ENCODE results near the gene ROCK1.

ROCK1 gene

DNA sequence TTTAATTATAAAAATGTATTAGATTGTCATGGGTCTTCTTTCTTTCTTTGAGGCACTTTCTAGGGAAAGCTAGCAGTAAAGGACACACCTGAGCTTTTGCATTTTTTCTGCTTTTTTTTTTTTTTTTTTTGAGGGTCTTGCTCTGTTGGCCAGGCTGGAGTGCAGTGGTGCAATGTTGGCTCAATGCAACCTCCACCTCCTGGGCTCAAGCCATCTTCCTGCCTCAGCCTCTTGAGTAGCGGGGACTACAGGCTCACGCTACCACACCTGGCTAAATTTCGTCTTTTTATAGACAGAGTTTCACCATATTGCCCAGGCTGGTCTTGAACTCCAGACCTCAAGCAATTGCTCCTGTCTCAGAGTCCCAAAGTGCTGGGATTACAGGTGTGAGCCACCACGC, 40.5 kb downstream of the ROCK1 start:
- Mint-ChIP-seq H3K4me1 (no peaks in the 10 kb centered on the region), H3K27ac (no peak overlapping the region), H3K9me3 (no peaks in the 10 kb centered on the region), H3K27me3 (ENCODE audit: low read depth, poor library complexity) (no peaks in the 10 kb centered on the region), H3K36me3 (ENCODE audit: low read depth) (peaks cover 14% of the 10 kb centered on the region), H3K4me3 (no peak overlapping the region)
- no peak for DNase-seq
- TF ChIP-seq, protein P1, sequence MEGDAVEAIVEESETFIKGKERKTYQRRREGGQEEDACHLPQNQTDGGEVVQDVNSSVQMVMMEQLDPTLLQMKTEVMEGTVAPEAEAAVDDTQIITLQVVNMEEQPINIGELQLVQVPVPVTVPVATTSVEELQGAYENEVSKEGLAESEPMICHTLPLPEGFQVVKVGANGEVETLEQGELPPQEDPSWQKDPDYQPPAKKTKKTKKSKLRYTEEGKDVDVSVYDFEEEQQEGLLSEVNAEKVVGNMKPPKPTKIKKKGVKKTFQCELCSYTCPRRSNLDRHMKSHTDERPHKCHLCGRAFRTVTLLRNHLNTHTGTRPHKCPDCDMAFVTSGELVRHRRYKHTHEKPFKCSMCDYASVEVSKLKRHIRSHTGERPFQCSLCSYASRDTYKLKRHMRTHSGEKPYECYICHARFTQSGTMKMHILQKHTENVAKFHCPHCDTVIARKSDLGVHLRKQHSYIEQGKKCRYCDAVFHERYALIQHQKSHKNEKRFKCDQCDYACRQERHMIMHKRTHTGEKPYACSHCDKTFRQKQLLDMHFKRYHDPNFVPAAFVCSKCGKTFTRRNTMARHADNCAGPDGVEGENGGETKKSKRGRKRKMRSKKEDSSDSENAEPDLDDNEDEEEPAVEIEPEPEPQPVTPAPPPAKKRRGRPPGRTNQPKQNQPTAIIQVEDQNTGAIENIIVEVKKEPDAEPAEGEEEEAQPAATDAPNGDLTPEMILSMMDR (IDR thresholded peaks at IDR 0.05), result no peak

DNA sequence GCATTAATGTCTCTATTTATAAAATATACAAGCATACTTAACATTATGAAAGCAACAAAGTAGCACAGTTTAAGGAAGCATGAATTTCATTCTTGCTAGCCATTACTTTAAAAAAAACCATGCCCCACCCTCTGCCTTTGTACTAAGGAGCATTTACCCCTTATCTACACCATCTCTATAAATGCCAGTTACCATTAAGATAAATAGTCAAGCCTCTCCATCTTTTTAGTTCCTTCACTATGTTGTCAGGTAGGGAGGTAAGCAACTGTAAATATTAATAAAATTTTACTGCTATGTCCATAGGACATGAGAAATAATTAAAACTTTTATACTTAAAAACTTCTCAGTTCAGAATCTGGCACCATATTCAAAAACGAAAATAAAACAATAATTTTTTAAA, 42.1 kb downstream of the ROCK1 start:
- no peak for DNase-seq
- TF ChIP-seq, protein P1 (IDR thresholded peaks at IDR 0.05), result no peak
- Mint-ChIP-seq H3K27me3 (ENCODE audit: low read depth, poor library complexity) (no peaks in the 10 kb centered on the region), H3K27ac (no peak overlapping the region), H3K36me3 (ENCODE audit: low read depth) (peaks cover 9% of the 10 kb centered on the region), H3K4me1 (no peaks in the 10 kb centered on the region), H3K4me3 (no peak overlapping the region), H3K9me3 (no peaks in the 10 kb centered on the region)

DNA sequence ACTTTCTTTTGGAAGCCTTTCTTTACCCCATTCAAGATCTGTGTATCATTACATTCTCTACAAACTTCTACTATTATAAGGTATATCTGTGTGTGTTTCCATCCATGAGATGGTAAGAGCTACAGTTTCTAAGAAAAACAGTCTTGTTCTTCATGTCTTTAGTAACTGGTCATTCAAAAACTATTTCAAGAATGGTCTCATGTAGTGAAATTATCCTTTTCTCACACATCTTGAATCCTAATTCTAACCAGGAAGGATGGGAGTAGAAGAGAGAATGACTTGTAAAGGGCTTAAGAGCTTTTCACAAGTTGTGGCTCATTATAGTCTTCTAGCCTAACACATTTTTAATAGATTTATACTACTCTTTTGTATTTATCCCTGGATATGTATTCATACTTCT, 47.3 kb downstream of the ROCK1 start:
- TF ChIP-seq, protein P1 (IDR thresholded peaks at IDR 0.05), result no peak
- H3K4me3 Mint-ChIP-seq, result no peak overlapping the region
- no peak overlapping the region for H3K27ac Mint-ChIP-seq

DNA sequence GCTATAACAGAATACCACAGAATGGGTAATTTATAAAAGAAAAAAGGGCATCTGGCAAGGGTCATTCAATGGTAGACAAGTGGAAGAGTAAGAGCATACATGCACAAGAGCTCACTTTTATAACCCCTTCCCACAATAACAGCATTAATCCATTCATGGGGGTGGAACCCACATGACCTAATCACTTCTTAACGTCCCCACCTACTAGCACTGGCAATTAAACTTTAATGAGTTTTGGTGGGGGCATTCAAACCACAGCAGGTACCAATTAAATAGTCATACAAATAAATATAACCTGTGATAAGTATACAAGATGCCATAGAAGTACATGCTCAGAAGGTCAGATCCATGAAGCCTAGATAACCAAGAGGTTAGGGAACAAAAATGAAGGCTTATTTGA, 48.6 kb downstream of the ROCK1 start:
- TF ChIP-seq, protein P1 (IDR thresholded peaks at IDR 0.05), result no peak
- Mint-ChIP-seq H3K4me1 (no peaks in the 10 kb centered on the region), H3K27ac (no peak overlapping the region), H3K9me3 (peaks cover 9% of the 10 kb centered on the region), H3K36me3 (ENCODE audit: low read depth) (peaks cover 54% of the 10 kb centered on the region), H3K4me3 (no peak overlapping the region), H3K27me3 (ENCODE audit: low read depth, poor library complexity) (no peaks in the 10 kb centered on the region)
- DNase-seq, result no peak

More for the DNA sequence above, 47.3 kb downstream of the ROCK1 start:
- no peaks in the 10 kb centered on the region for H3K4me1 Mint-ChIP-seq
- peaks cover 53% of the 10 kb centered on the region for H3K36me3 Mint-ChIP-seq (ENCODE audit: low read depth)
- peaks cover 9% of the 10 kb centered on the region for H3K9me3 Mint-ChIP-seq
- H3K27me3 Mint-ChIP-seq (ENCODE audit: low read depth, poor library complexity), result no peaks in the 10 kb centered on the region
- no peak for DNase-seq

DNA sequence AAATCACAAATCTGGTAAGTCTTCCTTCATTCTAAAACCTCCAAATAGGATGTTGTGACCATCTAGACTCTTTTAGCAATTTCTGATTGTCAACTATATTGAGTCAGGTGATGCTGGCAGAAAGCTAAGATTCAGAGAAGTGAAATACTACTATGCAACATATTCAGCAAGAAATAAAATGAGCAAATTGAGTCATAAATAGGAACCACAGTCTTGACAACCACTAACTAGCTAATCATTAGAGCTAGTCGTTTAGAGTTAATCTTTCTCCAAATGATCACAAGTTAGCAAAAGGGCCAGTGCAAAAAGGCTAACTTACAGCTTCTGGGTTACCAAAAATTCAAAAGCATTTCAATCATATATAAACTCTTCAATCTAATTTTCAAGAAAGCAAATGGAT, 54.5 kb downstream of the ROCK1 start:
- H3K27me3 Mint-ChIP-seq (ENCODE audit: low read depth, poor library complexity), result no peaks in the 10 kb centered on the region
- peaks cover 31% of the 10 kb centered on the region for H3K36me3 Mint-ChIP-seq (ENCODE audit: low read depth)
- TF ChIP-seq, protein P1 (IDR thresholded peaks at IDR 0.05), result no peak
- H3K9me3 Mint-ChIP-seq, result peaks cover 9% of the 10 kb centered on the region
- no peak for DNase-seq
- H3K4me1 Mint-ChIP-seq, result no peaks in the 10 kb centered on the region
- H3K4me3 Mint-ChIP-seq, result no peak overlapping the region
- H3K27ac Mint-ChIP-seq, result no peak overlapping the region

DNA sequence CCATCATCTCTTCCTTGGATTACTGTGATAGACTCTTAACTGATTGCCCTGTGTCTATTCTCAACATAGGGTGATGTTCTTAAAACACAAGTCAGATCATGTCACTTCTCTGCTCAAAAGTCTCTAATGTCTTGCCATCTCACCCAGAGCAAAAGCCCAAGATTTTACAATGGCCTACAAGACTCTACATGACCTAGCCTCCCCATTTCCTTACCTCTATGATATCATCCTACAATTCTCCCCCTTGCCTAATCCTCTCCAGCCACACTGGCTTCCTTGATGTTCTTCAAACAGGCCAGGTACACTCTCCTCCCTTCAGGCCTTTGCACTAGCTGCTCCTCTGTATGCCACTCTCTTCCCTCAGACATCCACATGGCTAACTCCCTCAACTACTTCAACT, 55.1 kb downstream of the ROCK1 start:
- no peak for DNase-seq
- Mint-ChIP-seq H3K27me3 (ENCODE audit: low read depth, poor library complexity) (no peaks in the 10 kb centered on the region), H3K9me3 (peaks cover 4% of the 10 kb centered on the region), H3K27ac (no peak overlapping the region), H3K36me3 (ENCODE audit: low read depth) (peaks cover 25% of the 10 kb centered on the region), H3K4me3 (no peak overlapping the region), H3K4me1 (no peaks in the 10 kb centered on the region)
- TF ChIP-seq, protein P1 (IDR thresholded peaks at IDR 0.05), result no peak

All from nephron progenitor cell (in vitro differentiated cells).